Medulla oblongata (tissue), 1 donor: ENCODE measurements around the gene FBXO41.

Experiments used
- DNase-seq: peaks from one replicate; pipeline ENCODE4 v3.0.0-alpha.2; 2015; ENCODE audit errors: extremely low spot score

FBXO41 gene

DNA sequence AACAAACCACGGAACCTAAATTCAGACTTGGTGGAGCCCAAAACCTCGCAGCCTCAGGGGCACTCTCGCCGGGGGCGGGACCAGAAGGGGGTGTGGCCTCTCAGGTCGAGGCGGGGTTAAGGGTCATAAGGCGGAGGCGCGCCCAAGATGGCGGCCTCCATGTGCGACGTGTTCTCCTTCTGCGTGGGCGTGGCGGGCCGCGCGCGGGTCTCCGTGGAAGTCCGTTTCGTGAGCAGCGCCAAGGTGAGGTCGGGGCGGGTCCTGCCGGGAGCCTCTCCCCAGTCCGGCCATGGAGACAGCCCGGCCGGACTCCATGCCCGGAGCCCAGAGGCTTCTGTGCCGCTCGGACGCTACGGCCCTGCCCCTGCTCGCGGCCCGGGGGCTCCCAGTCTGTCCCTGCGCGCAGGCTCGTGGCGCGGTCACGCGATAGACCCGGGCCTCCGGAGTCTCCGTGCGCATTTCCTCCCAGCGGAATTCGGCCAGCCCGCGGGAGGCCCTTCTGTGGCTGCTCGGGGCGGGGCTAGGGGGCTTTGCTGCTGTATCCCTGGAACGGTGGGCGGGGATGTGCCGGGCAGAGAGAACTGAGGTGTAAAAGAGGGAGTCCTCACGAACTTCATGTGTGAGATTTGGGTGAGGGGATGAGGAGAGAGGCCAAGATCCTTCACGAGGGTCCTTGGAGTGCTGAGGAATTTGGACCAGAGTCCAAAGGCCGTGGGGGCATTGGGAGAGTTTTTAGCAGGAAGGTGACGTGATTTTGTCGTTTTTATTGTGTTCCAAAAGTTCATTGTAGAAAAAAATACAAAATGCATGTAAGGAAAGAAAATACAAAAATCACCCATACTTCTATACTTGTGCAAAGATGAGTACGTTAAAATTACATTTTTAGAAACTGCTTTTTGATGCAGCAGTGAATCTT lies 69.9 kb downstream of the FBXO41 start, which contains the start of gene SMYD5:
TSS of gene SMYD5 (plus strand) at position 126 of the 916 bp plus-strand sequence. CDS start at position 148, 22 bp downstream.
- DNase-seq = peak; percentile 87

- peak; percentile 74 for DNase-seq
These were observed 71.7 kb downstream of the FBXO41 start for GRCh38 chr2:73212448-73213176.

DNA sequence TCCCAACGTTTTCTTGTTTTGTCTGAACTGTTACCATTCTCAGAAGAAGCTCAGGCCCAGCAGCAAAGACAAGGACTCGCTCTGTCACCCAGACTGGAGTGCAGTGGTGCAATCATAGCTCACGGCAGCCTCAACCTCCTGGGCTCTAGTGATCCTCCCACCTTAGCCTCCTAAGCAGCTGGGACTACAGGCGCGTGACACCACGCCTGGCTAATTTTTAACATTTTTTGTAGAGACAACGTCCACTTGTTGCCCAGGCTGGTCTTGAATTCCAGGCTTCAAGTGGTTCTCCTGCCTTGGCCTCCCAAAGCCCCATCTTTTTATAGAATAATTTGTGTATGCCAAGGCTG lies 72.2 kb downstream of the FBXO41 start:
- no peak for DNase-seq

DNA sequence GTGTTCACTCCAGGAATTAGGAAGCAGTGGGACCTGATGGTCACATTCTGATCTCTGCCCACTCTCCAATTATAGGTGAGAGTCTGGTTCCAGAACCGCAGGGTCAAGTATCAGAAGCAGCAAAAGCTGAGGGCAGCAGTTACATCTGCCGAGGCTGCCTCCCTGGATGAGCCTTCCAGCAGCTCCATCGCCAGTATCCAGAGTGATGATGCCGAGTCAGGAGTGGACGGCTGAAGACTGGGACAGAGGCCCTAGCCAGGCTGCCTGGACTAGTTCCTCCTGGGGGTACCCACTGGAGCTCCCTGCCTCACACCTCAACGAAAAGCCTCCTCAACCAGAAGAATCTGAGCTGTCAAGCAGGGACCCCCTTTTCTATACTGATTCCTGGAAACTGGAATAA lies 73.6 kb downstream of the FBXO41 start:
- no peak for DNase-seq

DNA sequence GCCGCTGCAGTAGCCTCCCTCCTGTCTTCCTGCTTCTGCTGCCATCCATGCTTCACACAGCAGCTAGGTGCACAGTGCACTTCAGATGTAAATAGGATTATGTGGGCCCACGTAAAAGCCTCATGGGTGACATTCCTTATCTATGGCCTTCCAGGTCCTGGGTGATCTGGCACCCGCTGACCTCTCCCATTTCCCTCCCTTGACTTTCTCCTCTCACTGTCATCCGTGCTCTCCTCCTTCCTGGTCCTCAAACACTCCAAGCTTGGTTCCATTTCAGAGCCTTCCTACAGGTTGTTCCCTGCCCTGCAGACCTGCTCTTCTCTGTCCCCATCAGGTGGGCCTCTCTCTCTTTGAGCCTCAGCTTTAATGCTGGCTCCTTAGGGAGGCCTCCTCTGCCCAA lies 74.3 kb downstream of the FBXO41 start:
- DNase-seq = no peak

DNA sequence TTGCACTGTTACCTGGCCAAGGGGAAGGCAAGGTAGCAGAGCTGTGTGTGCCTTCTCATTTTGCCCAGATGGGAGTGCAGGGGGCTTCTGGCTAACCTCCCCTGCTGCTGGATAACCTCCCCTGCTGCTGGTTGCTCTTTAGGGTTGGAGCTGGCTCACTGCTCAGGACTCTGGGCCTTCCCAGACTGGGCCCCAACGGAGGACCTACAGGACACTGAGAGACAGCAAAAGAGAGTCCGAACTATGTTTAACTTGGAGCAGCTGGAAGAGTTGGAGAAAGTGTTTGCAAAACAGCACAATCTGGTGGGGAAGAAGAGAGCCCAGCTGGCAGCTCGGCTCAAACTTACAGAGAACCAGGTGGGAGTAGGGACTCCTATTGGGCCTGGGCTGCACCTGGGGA lies 76.0 kb downstream of the FBXO41 start:
- DNase-seq = no peak

GRCh38 chr2:73205611-73206010 lies 78.7 kb downstream of the FBXO41 start:
- DNase-seq = no peak
